GM19328 (cell line): ENCODE data around the gene ZNF267.
"Not testable (repeated sequence)": the region's sequence is repeated elsewhere in the genome, so short reads cannot be mapped to it uniquely, and the experiment has no call there.

Experiments used
- ATAC-seq: cut with Tn5 transposase; IDR thresholded peaks from one replicate; pipeline ENCODE4 v1.9.1; 2021; ENCODE audit warnings: mild to moderate bottlenecking, moderate library complexity; ENCODE audit not compliant: unreplicated experiment

ZNF267 gene

GRCh38 chr16:31877876-31878642, 4.5 kb downstream of the ZNF267 start:
- no peak for ATAC-seq

GRCh38 chr16:31879937-31880321, 6.3 kb downstream of the ZNF267 start:
- no peak for ATAC-seq

DNA sequence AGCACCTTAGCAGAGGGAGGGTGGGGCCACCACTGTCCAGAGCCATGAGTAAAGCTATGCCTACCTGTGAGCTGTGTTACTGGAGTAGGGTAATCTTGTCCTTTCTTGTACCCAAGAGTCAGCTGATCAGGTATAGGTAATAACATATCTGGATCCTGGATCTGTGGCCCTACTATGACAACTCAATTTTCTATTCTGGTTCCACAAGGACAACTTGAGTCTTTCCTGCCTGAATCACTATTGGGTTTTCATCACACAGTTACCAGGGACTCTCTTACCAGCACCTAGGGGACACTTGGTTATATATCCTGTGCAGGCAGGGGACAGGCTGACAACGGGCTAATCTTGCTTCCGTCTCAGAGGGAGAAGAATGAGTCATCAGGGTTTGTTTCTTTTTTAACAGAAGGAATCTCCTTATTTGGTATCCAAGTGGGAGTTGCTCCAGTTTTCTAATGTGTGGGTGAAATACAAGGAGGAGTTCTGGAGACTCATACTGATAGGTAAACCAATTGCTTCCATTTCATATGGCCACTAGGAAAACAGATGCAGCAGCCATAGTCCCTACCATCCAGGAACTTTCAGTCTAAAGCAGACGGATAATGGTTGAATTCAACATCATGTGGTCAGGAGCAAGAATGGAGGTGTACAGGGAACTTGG, 6.8 kb downstream of the ZNF267 start:
- ATAC-seq = no peak

DNA sequence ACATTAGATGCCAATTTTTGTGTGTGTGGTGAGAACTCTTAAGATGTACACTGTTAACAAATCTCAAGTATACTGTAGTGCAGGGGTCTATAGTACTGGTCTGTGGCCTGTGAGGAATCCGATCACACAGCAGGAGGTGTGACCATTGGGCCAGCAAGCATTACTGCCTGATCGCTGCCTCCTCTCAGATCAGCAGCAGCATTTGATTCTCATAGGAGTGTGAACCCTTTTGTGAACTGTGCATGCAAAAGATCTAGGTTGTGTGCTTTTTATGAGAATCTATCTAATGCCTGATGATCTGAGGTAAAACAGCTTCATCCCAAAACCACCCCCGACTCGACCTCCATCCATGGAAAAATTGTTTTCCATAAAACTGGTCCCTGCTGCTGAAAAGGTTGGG, 12.6 kb downstream of the ZNF267 start:
- no peak for ATAC-seq

DNA sequence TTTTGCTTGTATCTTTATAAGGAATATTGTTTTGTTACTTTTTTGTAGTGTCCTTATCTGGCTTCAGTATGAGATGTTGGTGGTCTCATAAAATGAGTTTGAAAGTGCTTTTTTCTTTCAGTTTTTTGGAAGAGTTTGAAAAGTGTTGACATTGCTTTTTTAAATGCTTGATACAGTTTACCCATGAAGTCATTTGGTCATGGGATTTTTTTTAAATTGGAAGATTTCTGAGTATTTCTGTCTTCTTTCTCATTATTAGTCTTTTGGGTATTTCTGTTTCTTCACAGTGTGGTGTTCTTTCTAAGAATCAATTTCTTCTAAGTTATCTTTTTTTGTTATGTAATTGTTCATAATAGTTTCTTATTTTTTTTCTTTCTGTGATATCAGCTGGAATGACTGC, 15.1 kb downstream of the ZNF267 start:
- no peak for ATAC-seq

DNA sequence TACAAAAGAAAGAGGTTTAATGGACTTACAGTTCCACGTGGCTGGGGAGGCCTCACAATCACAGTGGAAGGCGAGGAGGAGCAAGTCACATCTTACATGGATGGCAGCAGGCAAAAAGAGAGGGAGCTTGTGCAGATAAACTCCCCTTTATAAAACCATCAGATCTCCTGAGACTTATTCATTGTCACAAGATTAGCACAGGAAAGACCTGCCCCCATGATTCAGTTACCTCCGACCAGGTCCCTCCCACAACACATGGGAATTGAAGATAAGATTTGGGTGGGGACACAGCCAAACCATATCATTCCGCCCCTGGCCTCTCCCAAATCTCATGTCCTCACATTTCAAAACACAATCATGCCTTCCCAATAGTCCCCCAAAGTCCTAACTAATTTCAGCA, 18.5 kb downstream of the ZNF267 start:
- ATAC-seq = not testable (repeated sequence)

- no peak for ATAC-seq
Observed at GRCh38 chr16:31893824-31894223, 20.2 kb downstream of the ZNF267 start.

DNA sequence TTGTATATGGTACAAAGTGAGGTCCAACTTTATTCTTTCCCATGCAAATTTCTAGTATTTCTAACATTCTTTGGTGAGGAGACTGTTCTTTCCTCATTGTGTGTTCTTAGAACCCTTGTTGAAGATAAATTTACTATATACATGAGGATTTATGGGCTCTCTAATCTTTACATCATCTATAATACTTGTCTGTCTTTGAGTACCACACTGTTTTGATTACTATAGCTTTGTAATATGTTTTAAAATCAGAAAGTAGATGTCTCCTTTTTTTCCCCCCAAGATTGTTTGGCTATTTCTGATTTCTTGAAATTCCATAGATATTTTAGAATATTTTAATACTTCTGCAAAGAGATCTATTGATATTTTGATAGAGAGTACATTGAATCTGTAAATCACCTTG, 23.7 kb downstream of the ZNF267 start:
- ATAC-seq = no peak

DNA sequence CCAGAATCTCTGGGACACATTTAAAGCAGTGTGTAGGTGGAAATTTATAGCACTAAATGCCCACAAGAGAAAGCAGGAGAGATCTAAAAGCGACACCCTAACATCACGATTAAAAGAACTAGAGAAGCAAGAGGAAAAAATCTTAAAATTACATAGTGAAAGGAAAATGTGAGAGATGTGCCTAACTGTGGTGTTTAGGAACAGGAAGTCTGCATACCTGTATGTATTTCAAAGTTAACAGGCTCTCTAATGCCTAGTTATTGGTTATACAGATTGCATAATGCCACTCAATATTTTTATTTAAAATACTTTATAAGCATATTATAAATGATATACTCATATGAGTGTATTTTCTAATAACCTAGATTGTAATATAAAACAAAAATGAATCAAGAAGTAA, 25.9 kb downstream of the ZNF267 start:
- no peak for ATAC-seq

GRCh38 chr16:31904571-31904970, 31.0 kb downstream of the ZNF267 start:
- ATAC-seq = not testable (repeated sequence)

- ATAC-seq = no peak
Observed at GRCh38 chr16:31913668-31914067, 40.1 kb downstream of the ZNF267 start.

GRCh38 chr16:31916056-31916488, 42.5 kb downstream of the ZNF267 start:
- ATAC-seq = no peak

GRCh38 chr16:31920373-31920772, 46.8 kb downstream of the ZNF267 start:
- ATAC-seq = no peak

DNA sequence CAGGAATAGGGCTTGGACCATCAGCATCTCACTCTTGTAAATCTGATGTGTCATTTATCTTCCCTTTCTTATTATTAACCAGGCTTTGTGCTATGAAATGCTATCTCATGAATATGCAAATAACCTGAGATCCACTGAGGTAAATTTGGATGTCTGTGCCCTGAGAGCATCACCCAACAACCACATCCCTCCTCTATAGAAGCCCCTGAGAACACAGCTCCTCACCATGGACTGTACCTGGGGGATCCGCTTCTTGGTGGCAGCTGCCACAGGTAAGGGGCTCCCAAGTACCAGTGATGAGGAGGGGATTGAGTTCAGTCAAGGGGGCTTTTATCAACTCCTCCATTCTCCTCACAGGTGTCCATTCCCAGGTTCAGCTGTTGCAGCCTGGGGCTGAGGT, 78.2 kb downstream of the ZNF267 start:
- ATAC-seq = not testable (repeated sequence)

DNA sequence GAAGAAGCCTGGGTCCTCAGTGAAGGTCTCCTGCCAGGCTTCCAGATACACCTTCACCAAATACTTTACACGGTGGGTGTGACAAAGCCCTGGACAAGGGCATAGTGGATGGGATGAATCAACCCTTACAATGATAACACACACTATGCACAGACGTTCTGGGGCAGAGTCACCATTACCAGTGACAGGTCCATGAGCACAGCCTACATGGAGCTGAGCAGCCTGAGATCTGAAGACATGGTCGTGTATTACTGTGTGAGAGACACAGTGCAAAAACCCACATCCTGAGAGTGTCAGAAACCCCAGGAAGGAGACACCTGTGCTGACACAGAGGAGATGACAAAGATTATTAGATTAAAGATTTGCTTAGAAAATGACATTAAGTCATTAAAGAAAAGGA, 78.6 kb downstream of the ZNF267 start:
- ATAC-seq = not testable (repeated sequence)

DNA sequence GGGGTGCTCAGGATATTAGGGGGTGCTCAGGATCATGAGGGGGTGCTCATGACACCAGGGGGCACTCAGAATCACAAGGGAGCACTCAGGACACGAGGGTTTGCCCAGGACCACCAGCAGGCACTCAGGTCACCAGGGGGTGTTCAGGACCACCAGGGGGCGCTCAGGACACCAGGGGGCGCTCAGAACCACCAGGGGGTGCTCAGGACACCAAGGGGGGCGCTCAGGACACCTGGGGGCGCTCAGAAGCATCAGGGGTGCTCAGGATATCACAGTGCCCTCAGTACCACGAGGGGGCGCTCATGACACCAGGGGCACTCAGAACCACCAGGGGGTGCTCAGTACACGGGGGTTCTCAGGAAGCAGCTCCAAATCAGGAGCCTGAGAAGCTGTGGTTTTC, 82.6 kb downstream of the ZNF267 start:
- ATAC-seq = not testable (repeated sequence)

GRCh38 chr16:31960186-31960910, 86.7 kb downstream of the ZNF267 start:
- ATAC-seq = not testable (repeated sequence)
